K562 (cell line): ENCODE measurements around the gene MYBPH. TPM values are rescaled to one million over a fixed set of nuclear protein-coding genes. Genes with fewer than 3 reads are reported as not detected.

Experiments used
- ATAC-seq: fragments of 200-7000 bp; cut with Tn5 transposase; 3 replicates; pipeline ENCODE4 v1.9.1; 2020; ENCODE audit warnings: moderate library complexity
- BruUV-seq: library from RNA; stranded (reverse); fragments of 400-500 nt; replicated peaks from 2 replicates; lab custom pipeline; 2021; lab: Mats Ljungman, UMichigan
- CTCF ChIA-PET: fragments of 300-600 bp; formaldehyde crosslinking; extraction: SDS; loops from one replicate; lab custom pipeline; 2021; ENCODE audit warnings: low intra/inter-chr PET ratio; lab: Yijun Ruan, JAX
- POLR2A ChIA-PET: fragments of 300-600, 350-650 bp; sonication (Branson Sonifier 250); formaldehyde crosslinking; extraction: SDS; loops from one replicate; lab custom pipeline; 2021; ENCODE audit warnings: antibody characterized with exemption, inconsistent platforms; lab: Yijun Ruan, JAX
- DNase-seq, 4 experiments: peaks; one replicate each; pipeline versions ENCODE4 v3.0.0 to v3.0.0-alpha.2; 2011 to 2018; ENCODE audit warnings: low spot score in 3 of 4, mixed read lengths in 3 of 4; ENCODE audit errors: extremely low read depth in 1 of 4
- FAIRE-seq: peaks from 2 replicates; lab custom pipeline; 2011; peaks lifted over from hg19 to GRCh38; lab: Jason Lieb, UNC
- H2AFZ ChIP-seq: 2 replicates; pipeline ENCODE4 v1.6.0; 2011; ENCODE audit warnings: low read depth, low read length, control low read depth, inconsistent platforms
- H3K27ac ChIP-seq: fragments of 200-600 bp; 3 replicates; pipeline ENCODE4 v1.8.0; 2011; ENCODE audit warnings: low read depth, mild to moderate bottlenecking, control low read depth, inconsistent platforms, low read length, moderate library complexity, mixed read lengths; ENCODE audit errors: extremely low read depth
- H3K27me3 ChIP-seq, 2 experiments: fragments of 300-600 bp in 1 of 2; 2 replicates in 1 of 2; 3 replicates in 1 of 2; pipeline versions ENCODE4 v1.6.0 to v1.8.0; 2011; ENCODE audit warnings: inconsistent platforms in 2 of 2, low read length in 2 of 2, mild to moderate bottlenecking in 1 of 2, mixed read lengths in 1 of 2, moderate library complexity in 1 of 2; ENCODE audit not compliant: control insufficient read depth in 2 of 2, insufficient read depth in 2 of 2
- H3K36me3 ChIP-seq: fragments of 300-600 bp; 3 replicates; pipeline ENCODE4 v1.8.0; 2011; ENCODE audit warnings: mild to moderate bottlenecking, low read length, inconsistent platforms; ENCODE audit not compliant: control insufficient read depth, insufficient read depth
- H3K4me1 ChIP-seq, 2 experiments: fragments of 200-600 bp in 1 of 2; replicated peaks in 1 of 2; 2 replicates in 1 of 2; 3 replicates in 1 of 2; pipeline versions ENCODE4 v1.5.1 to v1.8.0; 2011; ENCODE audit warnings: inconsistent platforms in 2 of 2, low read length in 2 of 2, mild to moderate bottlenecking in 1 of 2, mixed read lengths in 1 of 2, moderate library complexity in 1 of 2; ENCODE audit not compliant: control insufficient read depth in 2 of 2, insufficient read depth in 2 of 2
- H3K4me2 ChIP-seq: 2 replicates; pipeline ENCODE4 v1.6.1; 2011; ENCODE audit warnings: low read length, control low read depth, inconsistent platforms, mixed read lengths; ENCODE audit not compliant: insufficient read depth
- H3K4me3 ChIP-seq: fragments of 200-600 bp; sonication (generic), shearing (Covaris generic); 2 replicates; pipeline ENCODE4 v1.5.1; 2016; ENCODE audit warnings: control low read depth, inconsistent platforms
- H3K79me2 ChIP-seq: fragments of 200-600 bp; 3 replicates; pipeline ENCODE4 v1.8.0; 2011; ENCODE audit warnings: low read length, inconsistent platforms; ENCODE audit not compliant: control insufficient read depth, insufficient read depth
- H3K9ac ChIP-seq, 2 experiments: 2 replicates each; pipeline versions ENCODE4 v1.6.0 to v1.6.1; 2011; ENCODE audit warnings: low read depth in 2 of 2, low read length in 2 of 2, control low read depth in 1 of 2, inconsistent platforms in 1 of 2, mild to moderate bottlenecking in 1 of 2, mixed read lengths in 1 of 2; ENCODE audit not compliant: insufficient read depth in 1 of 2
- H3K9me1 ChIP-seq: one replicate; pipeline ENCODE4 v1.6.0; 2011; ENCODE audit warnings: inconsistent platforms, mild to moderate bottlenecking, low read length, moderate library complexity; ENCODE audit not compliant: control insufficient read depth, insufficient read depth
- H3K9me3 ChIP-seq: replicated peaks from 2 replicates; pipeline ENCODE4 v1.5.1; 2011; ENCODE audit warnings: low read depth, low read length, inconsistent platforms; ENCODE audit not compliant: control insufficient read depth, insufficient read depth
- H4K20me1 ChIP-seq: replicated peaks from 2 replicates; pipeline ENCODE4 v1.6.1; 2011; ENCODE audit warnings: low read length, inconsistent platforms, mixed read lengths; ENCODE audit not compliant: control insufficient read depth, insufficient read depth
- TAF15 ChIP-seq: fragments of 200-400 bp; formaldehyde crosslinking; IDR thresholded peaks from 2 replicates; pipeline ENCODE4 v1.6.1; 2017; ENCODE audit warnings: mild to moderate bottlenecking, low read depth, low read length, moderate library complexity
- ZBTB40 ChIP-seq, 2 experiments: fragments of 450-650 bp in 1 of 2; sonication (generic) in 1 of 2; formaldehyde crosslinking in 1 of 2; IDR thresholded peaks; 2 replicates each; pipeline versions ENCODE4 v1.7.1 to v1.9.0; 2016 to 2022; ENCODE audit warnings: inconsistent platforms in 1 of 2, mild to moderate bottlenecking in 1 of 2, missing genetic modification reagents in 1 of 2
- ZNF239 ChIP-seq: fragments of 250-450 bp; sonication (Bioruptor Pico); IDR thresholded peaks from 2 replicates; pipeline ENCODE4 v1.4.0; 2020; ENCODE audit warnings: mild to moderate bottlenecking
- WGBS: fragments of 100-300 bp; shearing (Covaris generic); methylation state at CpG from one replicate; pipeline ENCODE4 v1.1.6; 2016; ENCODE audit warnings: low coverage, mixed read lengths; ENCODE audit not compliant: insufficient coverage; ENCODE audit errors: missing lambda C conversion rate; 5-methylcytosine and 5-hydroxymethylcytosine counted together
- in situ Hi-C: fragments of 300-500 bp; cut with MboI; formaldehyde crosslinking; loops from 4 replicates; pipeline ENCODE4 v1.15.0; 2018; ENCODE audit warnings: inconsistent platforms, mixed read lengths
- intact Hi-C: fragments of 100-400 bp; cut with micrococcal nuclease; formaldehyde crosslinking; loops from 2 replicates; pipeline ENCODE4 v1.14.2; 2022
- polyA plus RNA-seq, 8 experiments: library from polyadenylated mRNA; depleted of rRNA in 4 of 8; stranded (reverse) in 5 of 8; unstranded in 3 of 8; fragments of >200 nt; fragmentation: Nextera tagmentation in 2 of 8; fragmentation: Illumina TruSeq in 1 of 8; extraction: Ambion mirVana in 2 of 8; extraction: Trizol in 1 of 8; gene quantifications; 2 replicates each; pipeline versions ENCODE4 v1.2.1 to v1.2.3, GENCODE V29; 2011 to 2014; ENCODE audit warnings: inconsistent platforms in 1 of 8, missing spikeins in 1 of 8
- total RNA-seq, 7 experiments: library from RNA; depleted of rRNA in 6 of 7; stranded (reverse); fragments of >200 nt in 6 of 7; fragmentation: Illumina TruSeq in 2 of 7; extraction: Trizol in 2 of 7; gene quantifications; 2 replicates each; pipeline versions ENCODE4 v1.2.1 to v1.2.3, GENCODE V29; 2011 to 2021; ENCODE audit warnings: low replicate concordance in 1 of 7
- TF ChIP-seq, protein P1 (sequence below), 3 experiments: fragments of 200-800 bp in 1 of 3; fragments of 250-450 bp in 1 of 3; fragments of 450-650 bp in 1 of 3; sonication (Bioruptor Pico) in 1 of 3; sonication (Bioruptor generic) in 1 of 3; formaldehyde crosslinking in 1 of 3; IDR thresholded peaks; 2 replicates each; pipeline versions ENCODE4 v1.6.1 to v1.8.0; 2016 to 2022; ENCODE audit warnings: mild to moderate bottlenecking in 2 of 3, missing genetic modification characterization in 2 of 3, missing compliant biosample characterization in 1 of 3, moderate library complexity in 1 of 3

The MYBPH gene
- total and polyA plus RNA-seq, 9 of the 15 experiments (the other 6 are each of a cell fraction or from before 2014, with no cell fraction given), result 0.13 TPM; not detected in 8

- no peaks in the 10 kb centered on the region for H3K9me3 ChIP-seq
- no peaks in the 10 kb centered on the region for H3K79me2 ChIP-seq
- H3K4me1 ChIP-seq, result peaks cover 0 to 5% of the 10 kb centered on the region in 2 experiments; a peak in 1 of 5 replicates
- H3K27me3 ChIP-seq, result peaks cover 3 to 61% of the 10 kb centered on the region in 2 experiments; a peak in 3 of 5 replicates
- peaks cover 11% of the 10 kb centered on the region for H4K20me1 ChIP-seq
- ChIA-PET POLR2A (interaction anchor here (0.5 to 0.7 kb wide), 3 partner anchors 12 to 372 kb away, joined by 3 to 4 read pairs (median 3); no protein-coding TSS in a partner anchor), CTCF (no interaction called here)
- WGBS, result 0% methylated on average over 11 of the region's 11 CpGs
- no peak overlapping the region for H3K4me2 ChIP-seq
- H3K9me1 ChIP-seq, result no peaks in the 10 kb centered on the region
- no peak overlapping the region for H3K27ac ChIP-seq
- FAIRE-seq, result no peak
- no peak overlapping the region for H2AFZ ChIP-seq
- H3K36me3 ChIP-seq, result no peaks in the 10 kb centered on the region
- in situ Hi-C loops, result no loop called here
- H3K9ac ChIP-seq, result 0 out of 4 replicates have a peak overlapping the region, but pooled peaks of 1 of the 2 experiments have one; percentile 2
- no peak for DNase-seq
- no peak overlapping the region for H3K4me3 ChIP-seq
- no TSS peak for BruUV-seq
- intact Hi-C loops, result no loop called here
- no peak for ATAC-seq
- no peak for TF ChIP-seq TAF15
- TF ChIP-seq ZNF239 (CRISPR knock-in tag), result no peak
- TF ChIP-seq, protein P1, sequence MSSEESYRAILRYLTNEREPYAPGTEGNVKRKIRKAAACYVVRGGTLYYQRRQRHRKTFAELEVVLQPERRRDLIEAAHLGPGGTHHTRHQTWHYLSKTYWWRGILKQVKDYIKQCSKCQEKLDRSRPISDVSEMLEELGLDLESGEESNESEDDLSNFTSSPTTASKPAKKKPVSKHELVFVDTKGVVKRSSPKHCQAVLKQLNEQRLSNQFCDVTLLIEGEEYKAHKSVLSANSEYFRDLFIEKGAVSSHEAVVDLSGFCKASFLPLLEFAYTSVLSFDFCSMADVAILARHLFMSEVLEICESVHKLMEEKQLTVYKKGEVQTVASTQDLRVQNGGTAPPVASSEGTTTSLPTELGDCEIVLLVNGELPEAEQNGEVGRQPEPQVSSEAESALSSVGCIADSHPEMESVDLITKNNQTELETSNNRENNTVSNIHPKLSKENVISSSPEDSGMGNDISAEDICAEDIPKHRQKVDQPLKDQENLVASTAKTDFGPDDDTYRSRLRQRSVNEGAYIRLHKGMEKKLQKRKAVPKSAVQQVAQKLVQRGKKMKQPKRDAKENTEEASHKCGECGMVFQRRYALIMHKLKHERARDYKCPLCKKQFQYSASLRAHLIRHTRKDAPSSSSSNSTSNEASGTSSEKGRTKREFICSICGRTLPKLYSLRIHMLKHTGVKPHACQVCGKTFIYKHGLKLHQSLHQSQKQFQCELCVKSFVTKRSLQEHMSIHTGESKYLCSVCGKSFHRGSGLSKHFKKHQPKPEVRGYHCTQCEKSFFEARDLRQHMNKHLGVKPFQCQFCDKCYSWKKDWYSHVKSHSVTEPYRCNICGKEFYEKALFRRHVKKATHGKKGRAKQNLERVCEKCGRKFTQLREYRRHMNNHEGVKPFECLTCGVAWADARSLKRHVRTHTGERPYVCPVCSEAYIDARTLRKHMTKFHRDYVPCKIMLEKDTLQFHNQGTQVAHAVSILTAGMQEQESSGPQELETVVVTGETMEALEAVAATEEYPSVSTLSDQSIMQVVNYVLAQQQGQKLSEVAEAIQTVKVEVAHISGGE (CRISPR knock-in tag; IDR thresholded peaks at IDR 0.05), result 0 out of 6 replicates have a peak, but pooled peaks of 1 of the 3 experiments have one; percentile 39
- peak; percentile 28; the same call in 1 of the 2 replicates for TF ChIP-seq ZBTB40 (IDR thresholded peaks at IDR 0.05)
- no peak for TF ChIP-seq ZBTB40 (CRISPR knock-in tag; IDR thresholded peaks at IDR 0.05)
These were observed 54.2 kb downstream of the MYBPH start for GRCh38 chr1:203121186-203122015.
